A549 (cell line): ENCODE results near the gene PLK5.

ENCODE experiments used
- CEBPB ChIP-seq, 2 experiments: fragments of >200 bp in 1 of 2; sonication (Bioruptor Twin) in 1 of 2; formaldehyde crosslinking in 1 of 2; IDR thresholded peaks; 2 replicates each; pipeline ENCODE4 v1.6.1; 2012 to 2016
- CTCF ChIP-seq: fragments of >200 bp; sonication (Bioruptor Twin); formaldehyde crosslinking; IDR thresholded peaks from 3 replicates; pipeline ENCODE4 v1.5.1; 2016
- EP300 ChIP-seq, 2 experiments: fragments of >200 bp; sonication (Bioruptor Twin); formaldehyde crosslinking; IDR thresholded peaks; 2 replicates in 1 of 2; 3 replicates in 1 of 2; pipeline ENCODE4 v1.6.1; 2016 to 2017
- HMGXB4 ChIP-seq: fragments of 250-450 bp; sonication (Bioruptor Pico); IDR thresholded peaks from 2 replicates; pipeline ENCODE4 v1.5.0; 2021; ENCODE audit warnings: mild to moderate bottlenecking, moderate library complexity, borderline replicate concordance
- RAD21 ChIP-seq, 2 experiments: fragments of >200 bp in 1 of 2; sonication (Bioruptor Twin) in 1 of 2; formaldehyde crosslinking in 1 of 2; IDR thresholded peaks in 1 of 2; conservative IDR thresholded peaks in 1 of 2; 2 replicates in 1 of 2; 3 replicates in 1 of 2; pipeline ENCODE4 v1.6.1; 2012 to 2018; ENCODE audit warnings: inconsistent platforms in 1 of 2
- RCOR1 ChIP-seq: fragments of 150-350 bp; IDR thresholded peaks from 2 replicates; pipeline ENCODE4 v1.6.1; 2014; ENCODE audit warnings: antibody characterized with exemption, low read length, low read depth

GRCh38 chr19:1525343-1525742, 1.5 kb downstream of the PLK5 start:
- TF ChIP-seq CTCF (no peak), CEBPB (IDR thresholded peaks at IDR 0.05) (no peak), EP300 (IDR thresholded peaks at IDR 0.05) (no peak), RCOR1 (no peak), HMGXB4 (CRISPR knock-in tag) (no peak), RAD21 (conservative IDR thresholded peaks at IDR 0.05 in 1 of 2, IDR thresholded peaks at IDR 0.05 in 1 of 2) (no peak)
